Tibial nerve (tissue), 4 donors: ENCODE data around the gene PTGIS. TPM values are rescaled to one million over a fixed set of nuclear protein-coding genes. Genes with fewer than 3 reads are reported as not detected.

Experiments
- DNase-seq, 2 donors: peaks; one replicate each; pipeline ENCODE4 v3.0.0-alpha.2; 2019; ENCODE audit warnings: low spot score in 2 of 2
- H3K27ac ChIP-seq, 4 donors: fragments of 200-600 bp; sonication (generic) in 3 of 4; one replicate each; pipeline ENCODE4 v1.5.1; 2017 to 2019; ENCODE audit warnings: mild to moderate bottlenecking in 1 of 4
- H3K27me3 ChIP-seq, 2 donors: fragments of 200-600 bp; sonication (generic) in 1 of 2; one replicate each; pipeline versions ENCODE4 v1.5.1 to v1.6.0; 2017 to 2019
- H3K36me3 ChIP-seq, 3 donors: fragments of 200-600 bp; sonication (generic); one replicate each; pipeline ENCODE4 v1.5.1; 2018 to 2019
- H3K4me1 ChIP-seq, 4 donors: fragments of 200-600 bp; sonication (generic) in 3 of 4; one replicate each; pipeline ENCODE4 v1.5.1; 2017 to 2019
- H3K4me3 ChIP-seq, 4 donors: fragments of 200-600 bp; sonication (generic) in 3 of 4; one replicate each; pipeline ENCODE4 v1.5.1; 2017 to 2019; ENCODE audit warnings: mild to moderate bottlenecking in 1 of 4, moderate library complexity in 1 of 4
- H3K9me3 ChIP-seq, 4 donors: fragments of 200-600 bp; sonication (generic) in 3 of 4; one replicate each; pipeline ENCODE4 v1.5.1; 2017 to 2019
- CTCF ChIP-seq, 5 experiments: fragments of 200-600 bp in 3 of 5; fragments of 450-650 bp in 2 of 5; sonication (generic) in 3 of 5; IDR thresholded peaks; one replicate each; pipeline ENCODE4 v1.5.1; 2016 to 2019; ENCODE audit warnings: antibody characterized with exemption in 5 of 5, mild to moderate bottlenecking in 3 of 5, moderate library complexity in 2 of 5
- EP300 ChIP-seq, 2 donors: sonication (generic); formaldehyde crosslinking; IDR thresholded peaks; one replicate each; pipeline ENCODE4 v1.6.1; 2017; ENCODE audit warnings: antibody characterized with exemption in 2 of 2, mild to moderate bottlenecking in 1 of 2
- POLR2A ChIP-seq, 2 donors: fragments of 450-650 bp; IDR thresholded peaks; one replicate each; pipeline ENCODE4 v1.6.1; 2017; ENCODE audit warnings: antibody characterized with exemption in 2 of 2, mild to moderate bottlenecking in 2 of 2, moderate library complexity in 2 of 2
- WGBS, 2 donors: methylation state at CpG; one replicate each; pipeline ENCODE4 v1.1.5; 2018; 5-methylcytosine and 5-hydroxymethylcytosine counted together
- total RNA-seq, 4 donors: library from RNA; depleted of rRNA; stranded (reverse); fragments of >200 nt; gene quantifications; one replicate each; pipeline ENCODE4 v1.1.0, GENCODE V29; 2016

Gene PTGIS
- total RNA-seq, 4 donors from 2014 or later, result 31.5 to 92.4 (median 47.5) TPM

DNA sequence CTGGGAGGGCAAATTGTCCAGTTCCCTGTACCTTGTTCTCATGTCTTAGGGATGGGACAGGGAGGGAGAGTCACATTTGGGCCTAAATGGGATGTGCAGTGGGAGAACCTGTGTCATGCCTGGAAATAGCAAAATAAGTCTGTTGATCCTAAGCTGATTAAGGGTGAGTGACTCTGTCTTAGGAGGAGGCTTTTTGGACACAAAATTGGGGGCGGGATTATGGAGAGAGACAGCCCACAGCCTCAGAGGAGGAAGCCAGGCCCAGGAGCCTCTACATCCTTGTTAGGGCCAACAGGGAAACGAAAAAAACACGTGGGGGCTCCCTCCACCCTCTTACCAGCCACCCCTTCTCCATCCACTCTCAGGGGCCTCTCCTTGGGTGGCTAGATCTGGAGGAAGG, 87.7 kb downstream of the PTGIS start:
- TF ChIP-seq POLR2A (IDR thresholded peaks at IDR 0.05), result no peak
- TF ChIP-seq EP300 (IDR thresholded peaks at IDR 0.05), result no peak
- no peak for TF ChIP-seq CTCF (IDR thresholded peaks at IDR 0.05)
- 69% methylated on average over 3 of the region's 3 CpGs for WGBS, 2 donors
- Histone ChIP-seq H3K27me3 (peaks cover 0 to 39% of the 10 kb centered on the region in 2 donors), H3K4me3 (no peak overlapping the region), H3K9me3 (no peaks in the 10 kb centered on the region), H3K4me1 (peaks cover 0 to 37% (median 8%) of the 10 kb centered on the region in 4 donors), H3K36me3 (no peaks in the 10 kb centered on the region), H3K27ac (peak overlapping the region in 1 of 4 donors; percentile 1)
- DNase-seq, result no peak

DNA sequence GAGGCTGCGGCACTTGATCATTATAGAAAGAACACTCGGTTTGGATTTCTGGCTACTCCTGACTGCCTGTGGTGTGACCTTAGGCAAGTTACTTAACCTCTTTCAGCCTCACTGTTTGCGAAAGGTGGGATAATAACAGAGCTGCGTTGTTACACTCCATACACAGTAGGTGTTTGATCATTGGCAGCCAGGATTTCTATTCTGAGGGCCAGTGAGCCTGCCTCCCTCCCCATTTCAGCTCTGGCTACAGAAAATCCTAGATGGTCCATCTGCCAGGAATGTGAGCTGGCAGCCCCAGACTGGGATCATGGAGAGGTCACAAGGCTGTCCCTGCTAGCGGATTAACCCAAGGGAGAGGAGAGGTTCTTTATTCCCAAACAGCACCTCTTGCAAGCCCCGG, 88.2 kb downstream of the PTGIS start:
- Histone ChIP-seq H3K36me3 (no peaks in the 10 kb centered on the region), H3K4me1 (peaks cover 0 to 36% (median 8%) of the 10 kb centered on the region in 4 donors), H3K27ac (no peak overlapping the region), H3K27me3 (peaks cover 0 to 34% of the 10 kb centered on the region in 2 donors), H3K9me3 (no peaks in the 10 kb centered on the region), H3K4me3 (no peak overlapping the region)
- DNase-seq, result no peak
- TF ChIP-seq POLR2A (IDR thresholded peaks at IDR 0.05), result no peak
- TF ChIP-seq CTCF (IDR thresholded peaks at IDR 0.05), result no peak
- no peak for TF ChIP-seq EP300 (IDR thresholded peaks at IDR 0.05)
- 54 to 61% methylated on average over 6 of the region's 6 CpGs for WGBS, 2 donors

GRCh38 chr20:49478754-49479689, 88.9 kb downstream of the PTGIS start:
- Histone ChIP-seq H3K27ac (no peak overlapping the region), H3K36me3 (no peaks in the 10 kb centered on the region), H3K4me1 (peaks cover 0 to 28% (median 4%) of the 10 kb centered on the region in 4 donors), H3K27me3 (peaks cover 0 to 27% of the 10 kb centered on the region in 2 donors), H3K9me3 (no peaks in the 10 kb centered on the region), H3K4me3 (no peak overlapping the region)
- TF ChIP-seq POLR2A (IDR thresholded peaks at IDR 0.05) (no peak), CTCF (IDR thresholded peaks at IDR 0.05) (no peak), EP300 (IDR thresholded peaks at IDR 0.05) (no peak)
- no peak for DNase-seq
- WGBS, 2 donors, result 61 to 70% methylated on average over 5 of the region's 5 CpGs

- 74 to 79% methylated on average over 7 of the region's 7 CpGs for WGBS, 2 donors
- Histone ChIP-seq H3K9me3 (no peaks in the 10 kb centered on the region), H3K4me1 (peaks cover 0 to 23% (median 4%) of the 10 kb centered on the region in 4 donors), H3K27me3 (peaks cover 0 to 22% of the 10 kb centered on the region in 2 donors), H3K4me3 (no peak overlapping the region), H3K36me3 (no peaks in the 10 kb centered on the region), H3K27ac (no peak overlapping the region)
- DNase-seq, result no peak
- TF ChIP-seq POLR2A (IDR thresholded peaks at IDR 0.05) (no peak), CTCF (IDR thresholded peaks at IDR 0.05) (no peak), EP300 (IDR thresholded peaks at IDR 0.05) (no peak)
Observed at GRCh38 chr20:49478266-49478665, 89.7 kb downstream of the PTGIS start.

- peaks cover 0 to 12% (median under 1%) of the 10 kb centered on the region in 4 donors for H3K4me1 ChIP-seq
Observed at GRCh38 chr20:49477200-49477599, 90.7 kb downstream of the PTGIS start.

More at GRCh38 chr20:49477200-49477599, 90.7 kb downstream of the PTGIS start:
- no peak for DNase-seq
- Histone ChIP-seq H3K27ac (no peak overlapping the region), H3K36me3 (no peaks in the 10 kb centered on the region), H3K27me3 (peaks cover 0 to 11% of the 10 kb centered on the region in 2 donors), H3K4me3 (no peak overlapping the region), H3K9me3 (no peaks in the 10 kb centered on the region)
- WGBS, 2 donors, result 73 to 83% methylated on average over 3 of the region's 3 CpGs
- TF ChIP-seq POLR2A (IDR thresholded peaks at IDR 0.05), result no peak
